Skin of body (tissue), 2 donors: Measurements from ENCODE around the gene NRIP1. TPM values are rescaled to one million over a fixed set of nuclear protein-coding genes. Genes with fewer than 3 reads are reported as not detected.
"Not testable (repeated sequence)": the region's sequence is repeated elsewhere in the genome, so short reads cannot be mapped to it uniquely, and the experiment has no call there.

Experiments
- DNase-seq: peaks from one replicate; lab custom pipeline; 2025; lab: John Stamatoyannopoulos, UW
- total RNA-seq: library from RNA; depleted of rRNA; stranded (reverse); fragments of >200 nt; gene quantifications from one replicate; pipeline ENCODE4 v1.2.3, GENCODE V29; 2014

The NRIP1 gene
- total RNA-seq, 1 donor from 2014 or later = 41.2 TPM

- DNase-seq = no peak
Observed at GRCh38 chr21:14981246-14981645, 83.6 kb downstream of the NRIP1 start.

GRCh38 chr21:14979264-14979663 lies 85.5 kb downstream of the NRIP1 start:
- no peak for DNase-seq

- DNase-seq = no peak
Observed at GRCh38 chr21:14977814-14978213, 87.0 kb downstream of the NRIP1 start.

GRCh38 chr21:14975136-14975919 lies 89.5 kb downstream of the NRIP1 start:
- DNase-seq = no peak

- no peak for DNase-seq
Observed at GRCh38 chr21:14972678-14973077, 92.1 kb downstream of the NRIP1 start.

- no peak for DNase-seq
Observed at GRCh38 chr21:14968821-14969220, 96.0 kb downstream of the NRIP1 start.

GRCh38 chr21:14968029-14968428 lies 96.8 kb downstream of the NRIP1 start:
- DNase-seq = no peak

- no peak for DNase-seq
Observed at GRCh38 chr21:14964621-14965020, 100.2 kb downstream of the NRIP1 start.

GRCh38 chr21:14962217-14962616 lies 102.6 kb downstream of the NRIP1 start:
- no peak for DNase-seq

- no peak for DNase-seq
Observed at GRCh38 chr21:14961502-14961901, 103.3 kb downstream of the NRIP1 start.

- DNase-seq = no peak
Observed at GRCh38 chr21:14959343-14959742, 105.5 kb downstream of the NRIP1 start.

- no peak for DNase-seq
Observed at GRCh38 chr21:14957836-14958235, 107.0 kb downstream of the NRIP1 start.

- no peak for DNase-seq
Observed at GRCh38 chr21:14956807-14957206, 108.0 kb downstream of the NRIP1 start.

GRCh38 chr21:14955936-14956520 lies 108.8 kb downstream of the NRIP1 start:
- no peak for DNase-seq

- no peak for DNase-seq
Observed at GRCh38 chr21:14952916-14953315, 111.9 kb downstream of the NRIP1 start.

GRCh38 chr21:14949603-14950002 lies 115.2 kb downstream of the NRIP1 start:
- no peak for DNase-seq

- no peak for DNase-seq
Observed at GRCh38 chr21:14947613-14948160, 117.1 kb downstream of the NRIP1 start.

- DNase-seq = no peak
Observed at GRCh38 chr21:14945176-14945575, 119.6 kb downstream of the NRIP1 start.

- no peak for DNase-seq
Observed at GRCh38 chr21:14943616-14944015, 121.2 kb downstream of the NRIP1 start.

GRCh38 chr21:14942801-14943490 lies 121.9 kb downstream of the NRIP1 start:
- no peak for DNase-seq

GRCh38 chr21:14927324-14927723 lies 137.5 kb downstream of the NRIP1 start:
- not testable (repeated sequence) for DNase-seq

GRCh38 chr21:14926186-14926585 lies 138.6 kb downstream of the NRIP1 start:
- DNase-seq = no peak
